ENCODE results near the gene SORCS1. TPM values are rescaled to one million over a fixed set of nuclear protein-coding genes. Genes with fewer than 3 reads are reported as not detected.

The SORCS1 gene
- total and polyA plus RNA-seq, 4 donors = 0.08 to 0.21 (median 0.09) TPM; not detected in 1

DNA sequence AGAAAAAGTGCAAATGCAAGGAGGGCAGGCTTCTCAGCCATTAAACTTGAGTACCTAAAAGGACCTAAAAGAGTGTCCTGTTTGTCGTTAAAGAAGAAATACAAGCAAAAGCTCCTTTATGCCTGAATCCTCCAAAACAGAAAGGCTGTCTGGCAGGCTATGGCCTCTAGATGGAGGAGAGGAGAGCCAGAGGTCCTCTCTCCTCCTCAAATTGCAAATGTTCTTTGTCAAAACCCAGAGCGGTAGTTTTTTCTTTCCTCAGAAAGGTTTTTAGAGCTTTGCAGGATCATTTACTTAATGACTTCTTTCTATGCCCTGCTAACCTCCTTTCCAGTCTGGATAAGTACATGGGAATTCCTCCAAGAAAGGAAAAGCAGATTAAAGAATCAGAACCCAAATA lies 1.9 kb upstream of the SORCS1 start:
- Histone ChIP-seq H3K9ac (ENCODE audit: low read depth in 1 of 2, low read length in 2 of 2) (no peak overlapping the region), H3K4me1 (ENCODE audit: control insufficient read depth in 4 of 4, insufficient read depth in 4 of 4, low read length in 3 of 4) (peaks cover 6 to 12% (median 9%) of the 10 kb centered on the region in 4 donors), H3K27ac (ENCODE audit: low read depth in 1 of 2, low read length in 2 of 2) (no peak overlapping the region), H3K4me3 (ENCODE audit: low read depth in 1 of 3, low read length in 3 of 3) (no peak overlapping the region), H3K36me3 (ENCODE audit: control insufficient read depth in 4 of 4, insufficient read depth in 3 of 4, low read depth in 1 of 4, low read length in 3 of 4) (no peaks in the 10 kb centered on the region), H3K9me3 (ENCODE audit: control insufficient read depth in 4 of 4, low read length in 3 of 4) (no peaks in the 10 kb centered on the region), H3K27me3 (ENCODE audit: control insufficient read depth in 4 of 4, insufficient read depth in 4 of 4, low read length in 3 of 4) (peaks cover 2 to 13% (median 7%) of the 10 kb centered on the region in 4 donors)
- no peak for DNase-seq (ENCODE audit: low spot score)
- TF ChIP-seq FOXA2 (IDR thresholded peaks at IDR 0.05) = no peak
- TF ChIP-seq RAD21 (IDR thresholded peaks at IDR 0.05) = no peak
- TF ChIP-seq GABPA (IDR thresholded peaks at IDR 0.05 in 1 of 2, conservative IDR thresholded peaks at IDR 0.05 in 1 of 2) = no peak
- 53% methylated on average over 2 of the region's 2 CpGs for WGBS

DNA sequence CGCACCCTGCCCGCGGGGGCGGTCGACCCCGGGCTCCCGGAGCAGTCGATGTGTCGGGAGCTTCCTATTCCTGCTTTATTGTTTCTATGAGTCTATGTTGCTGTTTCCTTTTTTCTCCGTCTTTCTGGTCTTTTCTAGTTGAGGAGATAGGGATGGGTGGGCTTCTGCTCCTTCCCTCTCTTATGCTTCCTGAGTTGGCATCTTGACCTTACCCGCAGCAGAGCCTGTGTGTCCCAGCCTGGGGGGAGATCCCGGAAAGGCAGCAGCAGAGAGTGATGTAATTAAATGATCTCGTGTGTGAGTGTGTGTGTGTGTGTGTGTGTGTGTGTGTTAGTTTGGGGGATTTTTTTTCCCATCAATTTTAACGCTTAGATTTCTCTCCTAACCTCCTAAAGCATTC lies 486 bp upstream of the SORCS1 start:
- Histone ChIP-seq H3K27me3 (ENCODE audit: control insufficient read depth in 4 of 4, insufficient read depth in 4 of 4, low read length in 3 of 4) (peaks cover 2 to 14% (median 7%) of the 10 kb centered on the region in 4 donors), H3K4me3 (ENCODE audit: low read depth in 1 of 3, low read length in 3 of 3) (peak overlapping the region in 1 of 3 donors; percentile 52)
- no peak for DNase-seq (ENCODE audit: low spot score)

More for the DNA sequence above, 486 bp upstream of the SORCS1 start:
- WGBS = 5% methylated on average over 14 of the region's 14 CpGs
- TF ChIP-seq NR2F2 (IDR thresholded peaks at IDR 0.05) (no peak), TAF1 (conservative IDR thresholded peaks at IDR 0.05) (no peak), YY1 (IDR thresholded peaks at IDR 0.05) (no peak), GABPA (IDR thresholded peaks at IDR 0.05 in 1 of 2, conservative IDR thresholded peaks at IDR 0.05 in 1 of 2) (no peak), EGR1 (IDR thresholded peaks at IDR 0.05; ENCODE audit: low read depth in 2 of 2) (no peak), FOXA2 (IDR thresholded peaks at IDR 0.05) (no peak)
- TF ChIP-seq, protein P1, sequence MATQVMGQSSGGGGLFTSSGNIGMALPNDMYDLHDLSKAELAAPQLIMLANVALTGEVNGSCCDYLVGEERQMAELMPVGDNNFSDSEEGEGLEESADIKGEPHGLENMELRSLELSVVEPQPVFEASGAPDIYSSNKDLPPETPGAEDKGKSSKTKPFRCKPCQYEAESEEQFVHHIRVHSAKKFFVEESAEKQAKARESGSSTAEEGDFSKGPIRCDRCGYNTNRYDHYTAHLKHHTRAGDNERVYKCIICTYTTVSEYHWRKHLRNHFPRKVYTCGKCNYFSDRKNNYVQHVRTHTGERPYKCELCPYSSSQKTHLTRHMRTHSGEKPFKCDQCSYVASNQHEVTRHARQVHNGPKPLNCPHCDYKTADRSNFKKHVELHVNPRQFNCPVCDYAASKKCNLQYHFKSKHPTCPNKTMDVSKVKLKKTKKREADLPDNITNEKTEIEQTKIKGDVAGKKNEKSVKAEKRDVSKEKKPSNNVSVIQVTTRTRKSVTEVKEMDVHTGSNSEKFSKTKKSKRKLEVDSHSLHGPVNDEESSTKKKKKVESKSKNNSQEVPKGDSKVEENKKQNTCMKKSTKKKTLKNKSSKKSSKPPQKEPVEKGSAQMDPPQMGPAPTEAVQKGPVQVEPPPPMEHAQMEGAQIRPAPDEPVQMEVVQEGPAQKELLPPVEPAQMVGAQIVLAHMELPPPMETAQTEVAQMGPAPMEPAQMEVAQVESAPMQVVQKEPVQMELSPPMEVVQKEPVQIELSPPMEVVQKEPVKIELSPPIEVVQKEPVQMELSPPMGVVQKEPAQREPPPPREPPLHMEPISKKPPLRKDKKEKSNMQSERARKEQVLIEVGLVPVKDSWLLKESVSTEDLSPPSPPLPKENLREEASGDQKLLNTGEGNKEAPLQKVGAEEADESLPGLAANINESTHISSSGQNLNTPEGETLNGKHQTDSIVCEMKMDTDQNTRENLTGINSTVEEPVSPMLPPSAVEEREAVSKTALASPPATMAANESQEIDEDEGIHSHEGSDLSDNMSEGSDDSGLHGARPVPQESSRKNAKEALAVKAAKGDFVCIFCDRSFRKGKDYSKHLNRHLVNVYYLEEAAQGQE (IDR thresholded peaks at IDR 0.05) = no peak
- TF ChIP-seq, protein P2, sequence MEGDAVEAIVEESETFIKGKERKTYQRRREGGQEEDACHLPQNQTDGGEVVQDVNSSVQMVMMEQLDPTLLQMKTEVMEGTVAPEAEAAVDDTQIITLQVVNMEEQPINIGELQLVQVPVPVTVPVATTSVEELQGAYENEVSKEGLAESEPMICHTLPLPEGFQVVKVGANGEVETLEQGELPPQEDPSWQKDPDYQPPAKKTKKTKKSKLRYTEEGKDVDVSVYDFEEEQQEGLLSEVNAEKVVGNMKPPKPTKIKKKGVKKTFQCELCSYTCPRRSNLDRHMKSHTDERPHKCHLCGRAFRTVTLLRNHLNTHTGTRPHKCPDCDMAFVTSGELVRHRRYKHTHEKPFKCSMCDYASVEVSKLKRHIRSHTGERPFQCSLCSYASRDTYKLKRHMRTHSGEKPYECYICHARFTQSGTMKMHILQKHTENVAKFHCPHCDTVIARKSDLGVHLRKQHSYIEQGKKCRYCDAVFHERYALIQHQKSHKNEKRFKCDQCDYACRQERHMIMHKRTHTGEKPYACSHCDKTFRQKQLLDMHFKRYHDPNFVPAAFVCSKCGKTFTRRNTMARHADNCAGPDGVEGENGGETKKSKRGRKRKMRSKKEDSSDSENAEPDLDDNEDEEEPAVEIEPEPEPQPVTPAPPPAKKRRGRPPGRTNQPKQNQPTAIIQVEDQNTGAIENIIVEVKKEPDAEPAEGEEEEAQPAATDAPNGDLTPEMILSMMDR (IDR thresholded peaks at IDR 0.05; ENCODE audit: low read depth, low read length, missing input control) = no peak
- TF ChIP-seq, protein P3, sequence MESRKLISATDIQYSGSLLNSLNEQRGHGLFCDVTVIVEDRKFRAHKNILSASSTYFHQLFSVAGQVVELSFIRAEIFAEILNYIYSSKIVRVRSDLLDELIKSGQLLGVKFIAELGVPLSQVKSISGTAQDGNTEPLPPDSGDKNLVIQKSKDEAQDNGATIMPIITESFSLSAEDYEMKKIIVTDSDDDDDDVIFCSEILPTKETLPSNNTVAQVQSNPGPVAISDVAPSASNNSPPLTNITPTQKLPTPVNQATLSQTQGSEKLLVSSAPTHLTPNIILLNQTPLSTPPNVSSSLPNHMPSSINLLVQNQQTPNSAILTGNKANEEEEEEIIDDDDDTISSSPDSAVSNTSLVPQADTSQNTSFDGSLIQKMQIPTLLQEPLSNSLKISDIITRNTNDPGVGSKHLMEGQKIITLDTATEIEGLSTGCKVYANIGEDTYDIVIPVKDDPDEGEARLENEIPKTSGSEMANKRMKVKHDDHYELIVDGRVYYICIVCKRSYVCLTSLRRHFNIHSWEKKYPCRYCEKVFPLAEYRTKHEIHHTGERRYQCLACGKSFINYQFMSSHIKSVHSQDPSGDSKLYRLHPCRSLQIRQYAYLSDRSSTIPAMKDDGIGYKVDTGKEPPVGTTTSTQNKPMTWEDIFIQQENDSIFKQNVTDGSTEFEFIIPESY (IDR thresholded peaks at IDR 0.05) = no peak
- Histone ChIP-seq H3K27ac (ENCODE audit: low read depth in 1 of 2, low read length in 2 of 2) (no peak overlapping the region), H3K9me3 (ENCODE audit: control insufficient read depth in 4 of 4, low read length in 3 of 4) (no peaks in the 10 kb centered on the region), H3K4me1 (ENCODE audit: control insufficient read depth in 4 of 4, insufficient read depth in 4 of 4, low read length in 3 of 4) (peaks cover 6 to 12% (median 9%) of the 10 kb centered on the region in 4 donors), H3K9ac (ENCODE audit: low read depth in 1 of 2, low read length in 2 of 2) (no peak overlapping the region), H3K36me3 (ENCODE audit: control insufficient read depth in 4 of 4, insufficient read depth in 3 of 4, low read depth in 1 of 4, low read length in 3 of 4) (no peaks in the 10 kb centered on the region)
